Smooth muscle cell (in vitro differentiated cells): ENCODE data around the gene GP2. TPM values are rescaled to one million over a fixed set of nuclear protein-coding genes. Genes with fewer than 3 reads are reported as not detected.

Source experiments
- DNase-seq: peaks from one replicate; lab custom pipeline; 2025; ENCODE audit not compliant: unreplicated experiment; lab: John Stamatoyannopoulos, UW
- H2AFZ ChIP-seq: fragments of 200-600 bp; sonication (generic); 2 replicates; pipeline ENCODE4 v1.6.0; 2016; ENCODE audit warnings: antibody characterized with exemption, low read depth, mild to moderate bottlenecking
- H3F3A ChIP-seq: fragments of 200-600 bp; sonication (generic); 2 replicates; pipeline ENCODE4 v1.6.0; 2017; ENCODE audit warnings: antibody characterized with exemption, low read depth
- H3K27ac ChIP-seq: fragments of 200-600 bp; sonication (generic); 2 replicates; pipeline ENCODE4 v1.5.1; 2016; ENCODE audit warnings: low read depth, mild to moderate bottlenecking
- H3K27me3 ChIP-seq: fragments of 200-600 bp; sonication (generic); 2 replicates; pipeline ENCODE4 v1.6.1; 2016; ENCODE audit warnings: low read depth, mild to moderate bottlenecking
- H3K36me3 ChIP-seq: fragments of 200-600 bp; sonication (generic); 2 replicates; pipeline ENCODE4 v1.5.1; 2016; ENCODE audit warnings: low read depth
- H3K4me1 ChIP-seq: fragments of 200-600 bp; sonication (generic); 2 replicates; pipeline ENCODE4 v1.5.1; 2016; ENCODE audit warnings: low read depth
- H3K4me2 ChIP-seq: fragments of 200-600 bp; sonication (generic); 2 replicates; pipeline ENCODE4 v1.6.0; 2016; ENCODE audit warnings: mild to moderate bottlenecking
- H3K4me3 ChIP-seq: fragments of 200-600 bp; sonication (generic); 2 replicates; pipeline ENCODE4 v1.5.1; 2016; ENCODE audit warnings: mild to moderate bottlenecking
- H3K79me2 ChIP-seq: fragments of 200-600 bp; sonication (generic); 2 replicates; pipeline ENCODE4 v1.6.0; 2016; ENCODE audit warnings: low read depth, mild to moderate bottlenecking
- H3K9ac ChIP-seq: fragments of 200-600 bp; sonication (generic); 2 replicates; pipeline ENCODE4 v1.6.0; 2016; ENCODE audit warnings: low read depth
- H3K9me3 ChIP-seq: fragments of 200-600 bp; sonication (generic); replicated peaks from 2 replicates; pipeline ENCODE4 v1.5.1; 2016; ENCODE audit warnings: low read depth
- H4K20me1 ChIP-seq: fragments of 200-600 bp; sonication (generic); 2 replicates; pipeline ENCODE4 v1.6.0; 2016; ENCODE audit warnings: low read depth
- WGBS: methylation state at CpG from one replicate; pipeline ENCODE4 v1.1.7; 2016; ENCODE audit warnings: low lambda C conversion rate; 5-methylcytosine and 5-hydroxymethylcytosine counted together
- polyA plus RNA-seq: library from polyadenylated mRNA; unstranded; fragments of >200 nt; fragmentation: Nextera tagmentation; extraction: Ambion mirVana; gene quantifications from 2 replicates; pipeline ENCODE4 v1.2.1, GENCODE V29; 2016
- total RNA-seq: library from RNA; depleted of rRNA; stranded (reverse); fragments of >200 nt; gene quantifications from 2 replicates; pipeline ENCODE4 v1.2.3, GENCODE V29; 2014
- TF ChIP-seq, protein P1 (sequence below): fragments of 200-600 bp; sonication (generic); IDR thresholded peaks from 2 replicates; pipeline ENCODE4 v1.5.1; 2017; ENCODE audit warnings: borderline replicate concordance, mild to moderate bottlenecking, antibody characterized with exemption; ENCODE audit not compliant: insufficient read depth, poor library complexity, severe bottlenecking

GP2 gene
- total and polyA plus RNA-seq, 2 experiments from 2014 or later = not detected

GRCh38 chr16:20352615-20353014 lies 25.3 kb upstream of the GP2 start, which contains the start of gene UMOD:
Gene UMOD, minus strand, starts transcription at chr16:20352715. Its CDS starts 1,978 bp downstream, at chr16:20350737.
- Histone ChIP-seq H3K79me2 (no peaks in the 10 kb centered on the region), H3K27me3 (no peaks in the 10 kb centered on the region), H3K36me3 (no peaks in the 10 kb centered on the region), H3K27ac (no peak within 1 kb of the TSS), H4K20me1 (no peaks in the 10 kb centered on the region), H3K4me1 (no peaks in the 10 kb centered on the region), H3K4me3 (no peak within 1 kb of the TSS), H3K4me2 (no peak within 1 kb of the TSS), H3K9ac (no peak within 1 kb of the TSS), H2AFZ (no peak within 1 kb of the TSS), H3K9me3 (no peaks in the 10 kb centered on the region), H3F3A (no peaks in the 10 kb centered on the region)
- no peak for DNase-seq
- whole genome bisulfite sequencing = 94% methylated on average over 2 of the region's 2 CpGs
- TF ChIP-seq, protein P1, sequence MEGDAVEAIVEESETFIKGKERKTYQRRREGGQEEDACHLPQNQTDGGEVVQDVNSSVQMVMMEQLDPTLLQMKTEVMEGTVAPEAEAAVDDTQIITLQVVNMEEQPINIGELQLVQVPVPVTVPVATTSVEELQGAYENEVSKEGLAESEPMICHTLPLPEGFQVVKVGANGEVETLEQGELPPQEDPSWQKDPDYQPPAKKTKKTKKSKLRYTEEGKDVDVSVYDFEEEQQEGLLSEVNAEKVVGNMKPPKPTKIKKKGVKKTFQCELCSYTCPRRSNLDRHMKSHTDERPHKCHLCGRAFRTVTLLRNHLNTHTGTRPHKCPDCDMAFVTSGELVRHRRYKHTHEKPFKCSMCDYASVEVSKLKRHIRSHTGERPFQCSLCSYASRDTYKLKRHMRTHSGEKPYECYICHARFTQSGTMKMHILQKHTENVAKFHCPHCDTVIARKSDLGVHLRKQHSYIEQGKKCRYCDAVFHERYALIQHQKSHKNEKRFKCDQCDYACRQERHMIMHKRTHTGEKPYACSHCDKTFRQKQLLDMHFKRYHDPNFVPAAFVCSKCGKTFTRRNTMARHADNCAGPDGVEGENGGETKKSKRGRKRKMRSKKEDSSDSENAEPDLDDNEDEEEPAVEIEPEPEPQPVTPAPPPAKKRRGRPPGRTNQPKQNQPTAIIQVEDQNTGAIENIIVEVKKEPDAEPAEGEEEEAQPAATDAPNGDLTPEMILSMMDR = no peak

DNA sequence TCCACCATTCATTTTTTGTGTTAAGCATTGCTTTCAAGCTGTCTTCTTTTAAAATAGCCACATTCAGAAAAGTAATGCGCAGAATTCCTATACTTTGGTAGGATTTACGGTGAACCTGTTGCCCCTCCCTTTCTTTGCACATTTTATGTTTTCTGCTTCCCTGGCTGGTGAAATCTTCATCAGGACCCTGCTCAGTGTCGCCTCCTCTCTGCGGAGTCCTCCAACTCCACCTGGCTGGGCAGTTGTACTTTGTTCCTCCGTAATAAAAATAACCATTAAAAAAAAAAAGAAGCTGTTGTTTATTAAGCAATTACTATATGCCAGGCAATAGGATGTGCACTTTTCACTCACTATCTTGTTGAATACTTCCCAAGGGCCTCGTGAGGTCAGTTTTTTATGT lies 22.3 kb upstream of the GP2 start:
- TF ChIP-seq, protein P1 = peak; percentile 6
- 80% methylated on average over 6 of the region's 6 CpGs for WGBS
- no peaks in the 10 kb centered on the region for H3K36me3 ChIP-seq
- H3K9me3 ChIP-seq = no peaks in the 10 kb centered on the region
- H3K79me2 ChIP-seq = no peaks in the 10 kb centered on the region
- no peak for DNase-seq
- no peaks in the 10 kb centered on the region for H3F3A ChIP-seq
- no peak overlapping the region for H2AFZ ChIP-seq
- H3K4me2 ChIP-seq = no peak overlapping the region
- no peak overlapping the region for H3K9ac ChIP-seq
- no peaks in the 10 kb centered on the region for H3K27me3 ChIP-seq
- H3K27ac ChIP-seq = no peak overlapping the region
- H4K20me1 ChIP-seq = no peaks in the 10 kb centered on the region
- H3K4me3 ChIP-seq = no peak overlapping the region
- H3K4me1 ChIP-seq = no peaks in the 10 kb centered on the region

DNA sequence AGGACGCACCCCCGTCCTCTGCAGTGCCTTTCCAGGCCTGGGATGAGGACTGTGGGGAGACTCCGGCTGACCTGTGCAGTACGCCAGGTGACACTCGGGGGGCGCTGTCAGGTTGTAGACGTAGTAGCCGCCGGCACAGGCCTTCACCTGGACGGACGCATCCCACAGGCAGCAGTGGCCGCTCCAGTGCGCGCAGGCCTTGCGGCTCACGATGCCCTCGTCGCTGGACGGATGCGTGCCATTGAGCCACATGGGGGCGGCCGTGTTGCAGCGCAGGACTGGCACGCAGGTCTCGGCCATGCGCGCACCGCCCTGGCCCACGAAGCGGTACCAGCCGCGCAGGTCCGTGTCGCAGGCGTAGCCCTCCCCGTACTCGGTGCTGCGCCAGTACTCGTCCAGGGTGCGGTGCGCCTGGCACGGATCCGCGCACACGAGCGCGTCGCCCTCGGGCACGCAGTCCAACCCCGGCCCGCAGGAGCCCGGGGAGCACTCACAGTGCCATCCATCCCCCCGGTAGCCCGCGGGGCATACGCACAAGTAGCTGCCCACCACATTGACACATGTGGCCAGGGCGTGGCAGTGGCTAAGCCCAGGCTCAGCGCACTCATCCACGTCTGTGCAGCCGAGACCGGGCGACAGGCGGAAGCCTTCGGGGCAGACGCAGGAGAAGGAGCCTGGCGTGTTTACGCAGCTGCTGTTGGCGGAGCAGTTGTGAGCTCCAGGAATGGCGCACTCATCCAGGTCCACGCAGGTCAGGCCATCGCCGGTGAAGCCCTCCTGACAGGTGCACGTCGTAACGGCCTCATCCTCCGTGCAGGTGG lies 21.3 kb upstream of the GP2 start:
- no peaks in the 10 kb centered on the region for H3K27me3 ChIP-seq
- H3K4me2 ChIP-seq = no peak overlapping the region
- no peak overlapping the region for H3K27ac ChIP-seq
- H3K36me3 ChIP-seq = no peaks in the 10 kb centered on the region
- no peak overlapping the region for H3K4me3 ChIP-seq
- no peak overlapping the region for H3K9ac ChIP-seq
- no peaks in the 10 kb centered on the region for H3F3A ChIP-seq
- no peaks in the 10 kb centered on the region for H3K4me1 ChIP-seq
- H3K79me2 ChIP-seq = no peaks in the 10 kb centered on the region
- no peaks in the 10 kb centered on the region for H4K20me1 ChIP-seq
- DNase-seq = no peak
- H3K9me3 ChIP-seq = no peaks in the 10 kb centered on the region
- WGBS = 91% methylated on average over 76 of the region's 77 CpGs
- no peak overlapping the region for H2AFZ ChIP-seq
- TF ChIP-seq, protein P1 = no peak
